Body of pancreas (tissue), 4 donors: Measurements from ENCODE around the gene DGKD.

ENCODE experiments used
- CTCF ChIP-seq, 7 experiments: fragments of 450-650 bp in 4 of 7; fragments of 200-600 bp in 3 of 7; sonication (generic) in 3 of 7; IDR thresholded peaks; one replicate each; pipeline ENCODE4 v1.5.1; 2016 to 2019; ENCODE audit warnings: antibody characterized with exemption in 7 of 7
- POLR2A ChIP-seq, 3 donors: fragments of 450-650 bp; IDR thresholded peaks; one replicate each; pipeline ENCODE4 v1.6.1; 2016; ENCODE audit warnings: antibody characterized with exemption in 3 of 3, mild to moderate bottlenecking in 2 of 3

GRCh38 chr2:233317196-233317943 is 36.9 kb upstream of the DGKD start:
- TF ChIP-seq CTCF (IDR thresholded peaks at IDR 0.05) (no peak), POLR2A (IDR thresholded peaks at IDR 0.05) (no peak)
